ENCODE data around the gene SNX25. TPM values are rescaled to one million over a fixed set of nuclear protein-coding genes. Genes with fewer than 3 reads are reported as not detected.

Gene SNX25
- total RNA-seq, 1 experiment from 2014 or later = 23.0 TPM

- Histone ChIP-seq H3K4me3 (no peak overlapping the region), H3K36me3 (peaks cover 7% of the 10 kb centered on the region), H3K4me1 (replicated peaks) (no peaks in the 10 kb centered on the region; the same call in 1 of the 2 replicates), H3K9me3 (replicated peaks) (no peaks in the 10 kb centered on the region), H3K27me3 (replicated peaks) (no peaks in the 10 kb centered on the region), H3K27ac (no peak overlapping the region)
- DNase-seq (ENCODE audit: low read depth in 1 of 2, low spot score in 2 of 2) = no peak
Observed at GRCh38 chr4:185270885-185271284, 61.5 kb downstream of the SNX25 start.

- no peak overlapping the region; the same call in 1 of the 2 replicates for H3K27ac ChIP-seq
- peaks cover 3% of the 10 kb centered on the region for H3K36me3 ChIP-seq
- no peaks in the 10 kb centered on the region; the same call in 1 of the 2 replicates for H3K4me1 ChIP-seq (replicated peaks)
- H3K9me3 ChIP-seq (replicated peaks) = no peaks in the 10 kb centered on the region
- H3K4me3 ChIP-seq = no peak overlapping the region
- DNase-seq (ENCODE audit: low read depth in 1 of 2, low spot score in 2 of 2) = no peak
- no peaks in the 10 kb centered on the region for H3K27me3 ChIP-seq (replicated peaks)
Observed at GRCh38 chr4:185272245-185272644, 62.8 kb downstream of the SNX25 start.

- Histone ChIP-seq H3K27ac (no peak overlapping the region), H3K36me3 (no peaks in the 10 kb centered on the region; the same call in 1 of the 2 replicates), H3K4me3 (no peak overlapping the region), H3K4me1 (replicated peaks) (no peaks in the 10 kb centered on the region; the same call in 1 of the 2 replicates), H3K27me3 (replicated peaks) (no peaks in the 10 kb centered on the region), H3K9me3 (replicated peaks) (no peaks in the 10 kb centered on the region)
- no peak for DNase-seq (ENCODE audit: low read depth in 1 of 2, low spot score in 2 of 2)
Observed at GRCh38 chr4:185275501-185275900, 66.1 kb downstream of the SNX25 start.

- H3K27ac ChIP-seq = no peak overlapping the region
- DNase-seq (ENCODE audit: low read depth in 1 of 2, low spot score in 2 of 2) = no peak
- no peaks in the 10 kb centered on the region; the same call in 1 of the 2 replicates for H3K4me1 ChIP-seq (replicated peaks)
- H3K36me3 ChIP-seq = no peaks in the 10 kb centered on the region; the same call in 1 of the 2 replicates
- no peaks in the 10 kb centered on the region for H3K9me3 ChIP-seq (replicated peaks)
- no peak overlapping the region for H3K4me3 ChIP-seq
- H3K27me3 ChIP-seq (replicated peaks) = no peaks in the 10 kb centered on the region
Observed at GRCh38 chr4:185276036-185276435, 66.6 kb downstream of the SNX25 start.

- H3K27me3 ChIP-seq (replicated peaks) = no peaks in the 10 kb centered on the region
- H3K4me1 ChIP-seq (replicated peaks) = peaks cover 6% of the 10 kb centered on the region
- no peaks in the 10 kb centered on the region; the same call in 1 of the 2 replicates for H3K36me3 ChIP-seq
- DNase-seq (ENCODE audit: low read depth in 1 of 2, low spot score in 2 of 2) = no peak
- H3K9me3 ChIP-seq (replicated peaks) = no peaks in the 10 kb centered on the region
- no peak overlapping the region for H3K4me3 ChIP-seq
- no peak overlapping the region for H3K27ac ChIP-seq
Observed at GRCh38 chr4:185278716-185279115, 69.3 kb downstream of the SNX25 start.

GRCh38 chr4:185280608-185281007 is 71.2 kb downstream of the SNX25 start:
- no peak for DNase-seq (ENCODE audit: low read depth in 1 of 2, low spot score in 2 of 2)
- no peaks in the 10 kb centered on the region for H3K9me3 ChIP-seq (replicated peaks)
- no peaks in the 10 kb centered on the region for H3K27me3 ChIP-seq (replicated peaks)
- peaks cover 13% of the 10 kb centered on the region for H3K4me1 ChIP-seq (replicated peaks)
- no peaks in the 10 kb centered on the region; the same call in 1 of the 2 replicates for H3K36me3 ChIP-seq
- H3K27ac ChIP-seq = no peak overlapping the region
- H3K4me3 ChIP-seq = no peak overlapping the region

- DNase-seq (ENCODE audit: low read depth in 1 of 2, low spot score in 2 of 2) = no peak
Observed at GRCh38 chr4:185282968-185283367, 73.6 kb downstream of the SNX25 start.

GRCh38 chr4:185283723-185284122 is 74.3 kb downstream of the SNX25 start:
- DNase-seq (ENCODE audit: low read depth in 1 of 2, low spot score in 2 of 2) = no peak
- H3K4me3 ChIP-seq = no peak overlapping the region
- no peaks in the 10 kb centered on the region for H3K9me3 ChIP-seq (replicated peaks)
- H3K27me3 ChIP-seq (replicated peaks) = no peaks in the 10 kb centered on the region
- no peaks in the 10 kb centered on the region for H3K36me3 ChIP-seq
- H3K27ac ChIP-seq = no peak overlapping the region
- H3K4me1 ChIP-seq (replicated peaks) = peaks cover 28% of the 10 kb centered on the region

More at GRCh38 chr4:185282968-185283367, 73.6 kb downstream of the SNX25 start:
- H3K36me3 ChIP-seq = no peaks in the 10 kb centered on the region
- H3K4me1 ChIP-seq (replicated peaks) = peaks cover 28% of the 10 kb centered on the region
- H3K4me3 ChIP-seq = no peak overlapping the region
- no peak overlapping the region for H3K27ac ChIP-seq
- H3K27me3 ChIP-seq (replicated peaks) = no peaks in the 10 kb centered on the region
- H3K9me3 ChIP-seq (replicated peaks) = no peaks in the 10 kb centered on the region

GRCh38 chr4:185285632-185286393 is 76.4 kb downstream of the SNX25 start:
- DNase-seq (ENCODE audit: low read depth in 1 of 2, low spot score in 2 of 2) = no peak
- Histone ChIP-seq H3K27ac (no peak overlapping the region), H3K4me1 (replicated peaks) (peaks cover 28% of the 10 kb centered on the region), H3K27me3 (replicated peaks) (no peaks in the 10 kb centered on the region), H3K9me3 (replicated peaks) (no peaks in the 10 kb centered on the region), H3K36me3 (peaks cover 4% of the 10 kb centered on the region; the same call in 1 of the 2 replicates), H3K4me3 (no peak overlapping the region)

GRCh38 chr4:185286571-185286970 is 77.2 kb downstream of the SNX25 start:
- peak in 1 of 2 experiments; percentile 42 for DNase-seq (ENCODE audit: low read depth in 1 of 2, low spot score in 2 of 2)
- no peak overlapping the region for H3K27ac ChIP-seq

GRCh38 chr4:185287031-185287430 is 77.6 kb downstream of the SNX25 start:
- H3K9me3 ChIP-seq (replicated peaks) = no peaks in the 10 kb centered on the region
- peaks cover 9% of the 10 kb centered on the region for H3K36me3 ChIP-seq
- H3K4me1 ChIP-seq (replicated peaks) = peaks cover 28% of the 10 kb centered on the region
- H3K27me3 ChIP-seq (replicated peaks) = no peaks in the 10 kb centered on the region
- no peak for DNase-seq (ENCODE audit: low read depth in 1 of 2, low spot score in 2 of 2)
- no peak overlapping the region for H3K4me3 ChIP-seq
- H3K27ac ChIP-seq = no peak overlapping the region

More at GRCh38 chr4:185286571-185286970, 77.2 kb downstream of the SNX25 start:
- Histone ChIP-seq H3K9me3 (replicated peaks) (no peaks in the 10 kb centered on the region), H3K36me3 (peaks cover 9% of the 10 kb centered on the region), H3K4me1 (replicated peaks) (peaks cover 28% of the 10 kb centered on the region), H3K4me3 (no peak overlapping the region), H3K27me3 (replicated peaks) (no peaks in the 10 kb centered on the region)

GRCh38 chr4:185290018-185290607 is 80.7 kb downstream of the SNX25 start:
- DNase-seq (ENCODE audit: low read depth in 1 of 2, low spot score in 2 of 2) = no peak
- Histone ChIP-seq H3K9me3 (replicated peaks) (no peaks in the 10 kb centered on the region), H3K27ac (no peak overlapping the region), H3K4me1 (replicated peaks) (peaks cover 15% of the 10 kb centered on the region), H3K36me3 (peaks cover 9% of the 10 kb centered on the region), H3K4me3 (no peak overlapping the region), H3K27me3 (replicated peaks) (no peaks in the 10 kb centered on the region)

- peaks cover 15% of the 10 kb centered on the region for H3K4me1 ChIP-seq (replicated peaks)
- no peaks in the 10 kb centered on the region for H3K27me3 ChIP-seq (replicated peaks)
- H3K9me3 ChIP-seq (replicated peaks) = no peaks in the 10 kb centered on the region
- peaks cover 9% of the 10 kb centered on the region for H3K36me3 ChIP-seq
- H3K4me3 ChIP-seq = no peak overlapping the region
- no peak overlapping the region for H3K27ac ChIP-seq
- no peak for DNase-seq (ENCODE audit: low read depth in 1 of 2, low spot score in 2 of 2)
Observed at GRCh38 chr4:185290656-185291055, 81.3 kb downstream of the SNX25 start.

GRCh38 chr4:185293202-185293601 is 83.8 kb downstream of the SNX25 start:
- no peak overlapping the region for H3K4me3 ChIP-seq
- H3K27me3 ChIP-seq (replicated peaks) = no peaks in the 10 kb centered on the region
- H3K9me3 ChIP-seq (replicated peaks) = no peaks in the 10 kb centered on the region
- peaks cover 9% of the 10 kb centered on the region for H3K36me3 ChIP-seq
- DNase-seq (ENCODE audit: low read depth in 1 of 2, low spot score in 2 of 2) = no peak
- no peak overlapping the region for H3K27ac ChIP-seq
- no peaks in the 10 kb centered on the region for H3K4me1 ChIP-seq (replicated peaks)
